HCT116 (cell line): ENCODE measurements around the gene PTPRJ.

Experiments
- CBX3 ChIP-seq: IDR thresholded peaks from 2 replicates; pipeline ENCODE4 v1.6.1; 2012; ENCODE audit warnings: low read depth
- EZH2 ChIP-seq: fragments of 200-600 bp; sonication (generic); IDR thresholded peaks from 2 replicates; pipeline ENCODE4 v1.6.1; 2017; ENCODE audit warnings: antibody characterized with exemption, mixed run types
- EZH2phosphoT487 ChIP-seq: fragments of 200-600 bp; IDR thresholded peaks from 2 replicates; pipeline ENCODE4 v1.6.1; 2018; ENCODE audit warnings: antibody characterized with exemption, borderline replicate concordance
- POLR2A ChIP-seq: IDR thresholded peaks from 2 replicates; pipeline ENCODE4 v1.7.0; 2011; ENCODE audit warnings: borderline replicate concordance; ENCODE audit not compliant: insufficient read depth, insufficient read length; ENCODE audit errors: extremely low read depth
- POLR2AphosphoS5 ChIP-seq: IDR thresholded peaks from 2 replicates; pipeline ENCODE4 v1.6.1; 2011; ENCODE audit warnings: mild to moderate bottlenecking, low read depth, low read length, moderate library complexity
- TCF7L2 ChIP-seq: IDR thresholded peaks from 2 replicates; pipeline ENCODE4 v1.7.0; 2011; ENCODE audit warnings: borderline replicate concordance, inconsistent platforms; ENCODE audit not compliant: insufficient read depth, insufficient read length; ENCODE audit errors: extremely low read depth
- ZFX ChIP-seq: fragments of 450-650 bp; IDR thresholded peaks from 2 replicates; pipeline ENCODE4 v1.6.1; 2017
- ZNF274 ChIP-seq: fragments of 200-500 bp; sonication (Bioruptor generic); IDR thresholded peaks from 2 replicates; pipeline ENCODE4 v1.6.1; 2014; ENCODE audit warnings: mild to moderate bottlenecking, low read depth, low read length, inconsistent platforms
- TF ChIP-seq, protein P1 (sequence below), 3 experiments: fragments of 200-600 bp in 1 of 3; sonication (generic) in 1 of 3; IDR thresholded peaks in 2 of 3; conservative IDR thresholded peaks in 1 of 3; 2 replicates each; pipeline ENCODE4 v1.5.1; 2012 to 2017; ENCODE audit warnings: low read depth in 2 of 3, low read length in 2 of 3, antibody characterized with exemption in 1 of 3, borderline replicate concordance in 1 of 3, control low read depth in 1 of 3, mild to moderate bottlenecking in 1 of 3, mixed read lengths in 1 of 3, mixed run types in 1 of 3, moderate library complexity in 1 of 3; ENCODE audit not compliant: insufficient read depth in 1 of 3
- TF ChIP-seq, protein P2 (sequence below): IDR thresholded peaks from 2 replicates; pipeline ENCODE4 v1.6.1; 2012; ENCODE audit warnings: low read depth
- TF ChIP-seq, protein P3 (sequence below): IDR thresholded peaks from 2 replicates; pipeline ENCODE4 v1.6.1; 2012

DNA sequence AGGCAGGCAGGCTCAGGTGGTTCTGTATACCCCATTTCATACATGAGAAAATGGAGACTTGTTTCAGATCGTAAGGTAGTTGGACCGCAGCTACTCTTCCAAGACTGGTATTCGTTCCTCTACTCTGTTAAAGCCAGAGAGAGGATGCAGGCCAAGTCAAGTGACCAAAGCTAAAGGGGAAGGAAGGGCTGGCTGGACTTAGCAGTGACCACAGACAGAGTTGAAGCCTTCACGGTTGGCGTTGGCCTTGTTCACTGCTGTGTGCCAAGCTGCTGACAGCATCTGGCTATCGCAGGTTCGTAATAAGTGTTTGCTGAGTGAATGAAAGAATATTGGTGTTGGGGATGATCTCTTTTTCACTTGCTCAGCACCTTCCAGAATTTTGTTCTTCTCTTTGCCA lies 64.2 kb downstream of the PTPRJ start:
- TF ChIP-seq EZH2, result no peak
- no peak for TF ChIP-seq EZH2phosphoT487
- TF ChIP-seq, protein P1, sequence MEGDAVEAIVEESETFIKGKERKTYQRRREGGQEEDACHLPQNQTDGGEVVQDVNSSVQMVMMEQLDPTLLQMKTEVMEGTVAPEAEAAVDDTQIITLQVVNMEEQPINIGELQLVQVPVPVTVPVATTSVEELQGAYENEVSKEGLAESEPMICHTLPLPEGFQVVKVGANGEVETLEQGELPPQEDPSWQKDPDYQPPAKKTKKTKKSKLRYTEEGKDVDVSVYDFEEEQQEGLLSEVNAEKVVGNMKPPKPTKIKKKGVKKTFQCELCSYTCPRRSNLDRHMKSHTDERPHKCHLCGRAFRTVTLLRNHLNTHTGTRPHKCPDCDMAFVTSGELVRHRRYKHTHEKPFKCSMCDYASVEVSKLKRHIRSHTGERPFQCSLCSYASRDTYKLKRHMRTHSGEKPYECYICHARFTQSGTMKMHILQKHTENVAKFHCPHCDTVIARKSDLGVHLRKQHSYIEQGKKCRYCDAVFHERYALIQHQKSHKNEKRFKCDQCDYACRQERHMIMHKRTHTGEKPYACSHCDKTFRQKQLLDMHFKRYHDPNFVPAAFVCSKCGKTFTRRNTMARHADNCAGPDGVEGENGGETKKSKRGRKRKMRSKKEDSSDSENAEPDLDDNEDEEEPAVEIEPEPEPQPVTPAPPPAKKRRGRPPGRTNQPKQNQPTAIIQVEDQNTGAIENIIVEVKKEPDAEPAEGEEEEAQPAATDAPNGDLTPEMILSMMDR (IDR thresholded peaks at IDR 0.05 in 2 of 3, conservative IDR thresholded peaks at IDR 0.05 in 1 of 3; ENCODE audit: borderline replicate concordance in 1 of 3, insufficient read depth in 1 of 3, low read depth in 2 of 3, low read length in 2 of 3), result no peak
- no peak for TF ChIP-seq POLR2AphosphoS5
- no peak for TF ChIP-seq TCF7L2
- TF ChIP-seq, protein P2, sequence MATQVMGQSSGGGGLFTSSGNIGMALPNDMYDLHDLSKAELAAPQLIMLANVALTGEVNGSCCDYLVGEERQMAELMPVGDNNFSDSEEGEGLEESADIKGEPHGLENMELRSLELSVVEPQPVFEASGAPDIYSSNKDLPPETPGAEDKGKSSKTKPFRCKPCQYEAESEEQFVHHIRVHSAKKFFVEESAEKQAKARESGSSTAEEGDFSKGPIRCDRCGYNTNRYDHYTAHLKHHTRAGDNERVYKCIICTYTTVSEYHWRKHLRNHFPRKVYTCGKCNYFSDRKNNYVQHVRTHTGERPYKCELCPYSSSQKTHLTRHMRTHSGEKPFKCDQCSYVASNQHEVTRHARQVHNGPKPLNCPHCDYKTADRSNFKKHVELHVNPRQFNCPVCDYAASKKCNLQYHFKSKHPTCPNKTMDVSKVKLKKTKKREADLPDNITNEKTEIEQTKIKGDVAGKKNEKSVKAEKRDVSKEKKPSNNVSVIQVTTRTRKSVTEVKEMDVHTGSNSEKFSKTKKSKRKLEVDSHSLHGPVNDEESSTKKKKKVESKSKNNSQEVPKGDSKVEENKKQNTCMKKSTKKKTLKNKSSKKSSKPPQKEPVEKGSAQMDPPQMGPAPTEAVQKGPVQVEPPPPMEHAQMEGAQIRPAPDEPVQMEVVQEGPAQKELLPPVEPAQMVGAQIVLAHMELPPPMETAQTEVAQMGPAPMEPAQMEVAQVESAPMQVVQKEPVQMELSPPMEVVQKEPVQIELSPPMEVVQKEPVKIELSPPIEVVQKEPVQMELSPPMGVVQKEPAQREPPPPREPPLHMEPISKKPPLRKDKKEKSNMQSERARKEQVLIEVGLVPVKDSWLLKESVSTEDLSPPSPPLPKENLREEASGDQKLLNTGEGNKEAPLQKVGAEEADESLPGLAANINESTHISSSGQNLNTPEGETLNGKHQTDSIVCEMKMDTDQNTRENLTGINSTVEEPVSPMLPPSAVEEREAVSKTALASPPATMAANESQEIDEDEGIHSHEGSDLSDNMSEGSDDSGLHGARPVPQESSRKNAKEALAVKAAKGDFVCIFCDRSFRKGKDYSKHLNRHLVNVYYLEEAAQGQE, result no peak
- no peak for TF ChIP-seq ZNF274
- no peak for TF ChIP-seq POLR2A
- no peak for TF ChIP-seq CBX3
- TF ChIP-seq ZFX, result no peak
- TF ChIP-seq, protein P3, sequence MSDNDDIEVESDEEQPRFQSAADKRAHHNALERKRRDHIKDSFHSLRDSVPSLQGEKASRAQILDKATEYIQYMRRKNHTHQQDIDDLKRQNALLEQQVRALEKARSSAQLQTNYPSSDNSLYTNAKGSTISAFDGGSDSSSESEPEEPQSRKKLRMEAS, result no peak
